Transverse colon (tissue), 4 donors: Measurements from ENCODE around the gene GJB5. TPM values are rescaled to one million over a fixed set of nuclear protein-coding genes. Genes with fewer than 3 reads are reported as not detected.

Experiments used
- DNase-seq: peaks from one replicate; pipeline ENCODE4 v3.0.0-alpha.2; 2019
- H3K27ac ChIP-seq, 4 donors: fragments of 200-600 bp; sonication (generic); 2 replicates each; pipeline ENCODE4 v1.5.1; 2016 to 2018; ENCODE audit warnings: inconsistent platforms in 4 of 4
- H3K27me3 ChIP-seq: fragments of 200-600 bp; sonication (generic); 2 replicates; pipeline ENCODE4 v1.5.1; 2017; ENCODE audit warnings: inconsistent platforms
- H3K36me3 ChIP-seq, 4 donors: fragments of 200-600 bp; sonication (generic); 2 replicates each; pipeline ENCODE4 v1.5.1; 2017 to 2019; ENCODE audit warnings: inconsistent platforms in 4 of 4
- H3K4me1 ChIP-seq, 4 donors: fragments of 200-600 bp; sonication (generic); 2 replicates each; pipeline ENCODE4 v1.5.1; 2017 to 2020; ENCODE audit warnings: inconsistent platforms in 4 of 4
- H3K4me3 ChIP-seq, 4 donors: fragments of 200-600 bp; sonication (generic); 1 replicate in 1 of 4; 2 replicates in 3 of 4; pipeline versions ENCODE4 v1.5.1 to v1.6.1; 2017 to 2019; ENCODE audit warnings: inconsistent platforms in 4 of 4
- H3K9me3 ChIP-seq, 2 donors: fragments of 200-600 bp; sonication (generic); 2 replicates each; pipeline ENCODE4 v1.5.1; 2017 to 2019; ENCODE audit warnings: inconsistent platforms in 2 of 2
- CTCF ChIP-seq, 5 experiments: fragments of 200-600 bp in 3 of 5; fragments of 450-650 bp in 2 of 5; sonication (generic) in 3 of 5; IDR thresholded peaks; 1 replicate in 2 of 5; 2 replicates in 3 of 5; pipeline ENCODE4 v1.5.1; 2016 to 2017; ENCODE audit warnings: antibody characterized with exemption in 5 of 5, inconsistent platforms in 3 of 5, mild to moderate bottlenecking in 2 of 5, moderate library complexity in 1 of 5
- EP300 ChIP-seq: sonication (generic); formaldehyde crosslinking; IDR thresholded peaks from one replicate; pipeline ENCODE4 v1.6.1; 2017; ENCODE audit warnings: antibody characterized with exemption, low read depth
- POLR2A ChIP-seq: fragments of 450-650 bp; IDR thresholded peaks from one replicate; pipeline ENCODE4 v1.6.1; 2016; ENCODE audit warnings: antibody characterized with exemption, mild to moderate bottlenecking, moderate library complexity
- POLR2AphosphoS5 ChIP-seq, 3 donors: sonication (generic); formaldehyde crosslinking; IDR thresholded peaks; one replicate each; pipeline ENCODE4 v1.6.1; 2016; ENCODE audit warnings: antibody characterized with exemption in 3 of 3
- WGBS, 2 donors: methylation state at CpG; one replicate each; pipeline ENCODE4 v1.1.5; 2018; ENCODE audit warnings: low coverage in 1 of 2; 5-methylcytosine and 5-hydroxymethylcytosine counted together
- in situ Hi-C, 4 donors: fragments of 200-750 bp; cut with MboI; loops; one replicate each; pipeline versions ENCODE4 v1.15.0 to v1.15.1; 2017; ENCODE audit warnings: low sequenced_read_pairs in 3 of 4, low pct_ligation_motif_present in 1 of 4, low pct_unique_long_range_greater_than_20kb in 1 of 4
- intact Hi-C: fragments of 100-400 bp; cut with DNase I; formaldehyde crosslinking; loops from one replicate; pipeline ENCODE4 v1.15.1; 2023; ENCODE audit warnings: low total_unique reads
- total RNA-seq, 4 donors: library from RNA; depleted of rRNA; stranded (reverse); fragments of >200 nt; gene quantifications; one replicate each; pipeline ENCODE4 v1.1.0, GENCODE V29; 2016

Gene GJB5
- total RNA-seq, 4 donors from 2014 or later = not detected

DNA sequence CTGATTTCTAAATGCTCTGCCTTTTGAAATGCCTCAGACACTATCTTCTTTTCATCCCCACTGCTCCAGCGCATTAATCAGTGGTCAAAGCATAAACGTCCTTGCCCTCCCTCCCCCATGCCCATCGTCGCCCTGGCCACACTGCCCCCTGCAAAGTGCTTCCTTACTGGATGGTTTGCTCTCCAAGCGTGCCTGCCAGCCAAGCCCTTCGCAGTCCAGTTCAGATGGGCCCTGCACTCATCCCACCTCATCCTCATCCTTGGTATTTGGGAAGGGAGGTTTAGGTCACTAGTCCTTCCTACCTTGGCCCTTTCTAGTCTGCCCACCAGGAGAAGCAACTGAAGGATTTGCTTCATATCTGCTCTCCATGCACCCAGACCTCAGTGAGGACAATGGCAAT, 41.1 kb downstream of the GJB5 start:
- H3K27me3 ChIP-seq = peaks cover 39% of the 10 kb centered on the region
- TF ChIP-seq EP300 (no peak), POLR2A (no peak), CTCF (IDR thresholded peaks at IDR 0.05) (no peak), POLR2AphosphoS5 (IDR thresholded peaks at IDR 0.05) (no peak)
- H3K4me1 ChIP-seq = peaks cover 0 to 8% (median 1%) of the 10 kb centered on the region in 4 donors
- WGBS, 2 donors = 78 to 82% methylated on average over 4 to 6 of the region's 6 CpGs
- no peak overlapping the region for H3K27ac ChIP-seq
- in situ Hi-C loops = no loop called here
- no peaks in the 10 kb centered on the region for H3K36me3 ChIP-seq
- DNase-seq = no peak
- intact Hi-C loops = no loop called here
- H3K9me3 ChIP-seq = no peaks in the 10 kb centered on the region
- H3K4me3 ChIP-seq = no peak overlapping the region

DNA sequence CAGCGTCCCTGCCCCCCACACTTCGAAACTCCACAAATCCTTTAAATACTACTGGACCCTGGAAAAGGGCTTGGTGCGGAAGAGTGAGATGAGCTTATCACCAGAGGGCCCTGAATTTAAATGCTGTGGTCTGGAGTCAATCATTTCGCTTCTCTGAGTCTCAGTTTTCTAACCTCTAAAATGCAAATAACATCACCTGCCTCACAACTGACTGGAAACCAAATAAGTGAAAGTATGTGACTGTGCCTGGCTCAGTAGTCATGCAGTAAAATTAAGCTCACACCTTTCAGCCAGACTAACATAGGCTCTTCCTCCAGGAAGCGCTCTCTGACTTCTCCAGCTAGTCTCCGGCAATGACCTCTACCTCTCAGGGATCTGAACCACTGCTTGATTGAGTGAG, 42.1 kb downstream of the GJB5 start:
- DNase-seq = no peak
- Histone ChIP-seq H3K4me1 (peaks cover 0 to 8% (median 1%) of the 10 kb centered on the region in 4 donors), H3K4me3 (no peak overlapping the region), H3K36me3 (no peaks in the 10 kb centered on the region), H3K27ac (no peak overlapping the region), H3K27me3 (peaks cover 28% of the 10 kb centered on the region), H3K9me3 (no peaks in the 10 kb centered on the region)
- intact Hi-C loops (no loop called here), in situ Hi-C loops (no loop called here)
- TF ChIP-seq CTCF (IDR thresholded peaks at IDR 0.05) (no peak), POLR2A (no peak), POLR2AphosphoS5 (IDR thresholded peaks at IDR 0.05) (no peak), EP300 (no peak)
- WGBS, 2 donors = 81% methylated on average over 6 of the region's 6 CpGs; no CpG with 5 or more reads in 1 of the 2 donors

- in situ Hi-C loops (no loop called here), intact Hi-C loops (no loop called here)
- Histone ChIP-seq H3K4me3 (no peak overlapping the region), H3K9me3 (no peaks in the 10 kb centered on the region), H3K27ac (no peak overlapping the region), H3K27me3 (peaks cover 6% of the 10 kb centered on the region), H3K4me1 (no peaks in the 10 kb centered on the region), H3K36me3 (no peaks in the 10 kb centered on the region)
- WGBS, 2 donors = 75 to 77% methylated on average over 5 to 6 of the region's 6 CpGs
- no peak for TF ChIP-seq EP300
- no peak for TF ChIP-seq POLR2AphosphoS5 (IDR thresholded peaks at IDR 0.05)
- TF ChIP-seq POLR2A = no peak
- TF ChIP-seq CTCF (IDR thresholded peaks at IDR 0.05) = no peak
- DNase-seq = no peak
Measured at GRCh38 chr1:34800214-34800613, 45.4 kb downstream of the GJB5 start.

DNA sequence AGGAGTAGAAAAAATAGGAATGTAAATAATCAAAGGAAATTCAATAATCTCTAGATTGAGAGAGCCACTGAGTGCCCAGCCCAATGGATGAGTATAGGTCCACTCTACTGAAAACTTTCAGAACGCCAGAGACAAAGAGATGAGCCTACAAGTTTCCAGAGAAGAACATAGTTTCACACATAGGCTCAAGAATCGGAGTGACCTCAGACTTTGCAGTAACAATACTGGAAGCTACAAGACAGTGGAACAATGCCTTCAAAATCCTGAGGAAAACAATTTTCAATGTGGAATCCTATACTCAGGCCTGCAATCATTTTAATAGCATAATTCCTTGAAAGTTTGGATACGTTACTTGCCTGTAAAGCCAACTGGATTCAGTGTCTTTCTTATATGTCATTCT, 48.9 kb downstream of the GJB5 start:
- in situ Hi-C loops = no loop called here
- WGBS, 2 donors = 88 to 92% methylated on average over 3 of the region's 3 CpGs
- no peaks in the 10 kb centered on the region for H3K27me3 ChIP-seq
- H3K36me3 ChIP-seq = no peaks in the 10 kb centered on the region
- H3K9me3 ChIP-seq = no peaks in the 10 kb centered on the region
- H3K4me1 ChIP-seq = no peaks in the 10 kb centered on the region
- TF ChIP-seq POLR2A (no peak), POLR2AphosphoS5 (IDR thresholded peaks at IDR 0.05) (no peak), EP300 (no peak), CTCF (IDR thresholded peaks at IDR 0.05) (no peak)
- DNase-seq = no peak
- no peak overlapping the region for H3K4me3 ChIP-seq
- intact Hi-C loops = no loop called here
- H3K27ac ChIP-seq = no peak overlapping the region
